ENCODE data around the gene FAM81A.
"Not testable (repeated sequence)": the region's sequence is repeated elsewhere in the genome, so short reads cannot be mapped to it uniquely, and the experiment has no call there.

The FAM81A gene

GRCh38 chr15:59410391-59410896, 27.5 kb upstream of the FAM81A start:
- no peak overlapping the region for H3K4me3 ChIP-seq (ENCODE audit: low read length)
- TF ChIP-seq CTCF (conservative IDR thresholded peaks at IDR 0.05; ENCODE audit: low read depth, low read length): no peak
- DNase-seq (ENCODE audit: low read depth): peak; percentile 6

- no peak for TF ChIP-seq CTCF (conservative IDR thresholded peaks at IDR 0.05; ENCODE audit: low read depth, low read length)
- no peak overlapping the region for H3K4me3 ChIP-seq (ENCODE audit: low read length)
- no peak for DNase-seq (ENCODE audit: low read depth)
Measured at GRCh38 chr15:59413577-59413976, 24.4 kb upstream of the FAM81A start.

- H3K4me3 ChIP-seq (ENCODE audit: low read length): no peak overlapping the region
- DNase-seq (ENCODE audit: low read depth): no peak
- no peak for TF ChIP-seq CTCF (conservative IDR thresholded peaks at IDR 0.05; ENCODE audit: low read depth, low read length)
Measured at GRCh38 chr15:59416816-59417215, 21.2 kb upstream of the FAM81A start.

GRCh38 chr15:59419170-59419569, 18.8 kb upstream of the FAM81A start:
- TF ChIP-seq CTCF (conservative IDR thresholded peaks at IDR 0.05; ENCODE audit: low read depth, low read length): no peak
- no peak overlapping the region for H3K4me3 ChIP-seq (ENCODE audit: low read length)
- DNase-seq (ENCODE audit: low read depth): no peak

GRCh38 chr15:59420108-59420507, 17.9 kb upstream of the FAM81A start:
- H3K4me3 ChIP-seq (ENCODE audit: low read length): no peak overlapping the region
- TF ChIP-seq CTCF (conservative IDR thresholded peaks at IDR 0.05; ENCODE audit: low read depth, low read length): no peak
- no peak for DNase-seq (ENCODE audit: low read depth)

GRCh38 chr15:59420986-59421618, 16.9 kb upstream of the FAM81A start:
- H3K4me3 ChIP-seq (ENCODE audit: low read length): no peak overlapping the region
- DNase-seq (ENCODE audit: low read depth): no peak
- TF ChIP-seq CTCF (conservative IDR thresholded peaks at IDR 0.05; ENCODE audit: low read depth, low read length): no peak

GRCh38 chr15:59424616-59425015, 13.4 kb upstream of the FAM81A start:
- TF ChIP-seq CTCF (conservative IDR thresholded peaks at IDR 0.05; ENCODE audit: low read depth, low read length): no peak
- DNase-seq (ENCODE audit: low read depth): no peak
- H3K4me3 ChIP-seq (ENCODE audit: low read length): no peak overlapping the region

GRCh38 chr15:59428898-59429297, 9.1 kb upstream of the FAM81A start:
- not testable (repeated sequence) for DNase-seq (ENCODE audit: low read depth); H3K4me3 ChIP-seq (ENCODE audit: low read length)

Data from retinal pigment epithelial cell (primary cell).